ENCODE results near the gene NTMT1.

DNA sequence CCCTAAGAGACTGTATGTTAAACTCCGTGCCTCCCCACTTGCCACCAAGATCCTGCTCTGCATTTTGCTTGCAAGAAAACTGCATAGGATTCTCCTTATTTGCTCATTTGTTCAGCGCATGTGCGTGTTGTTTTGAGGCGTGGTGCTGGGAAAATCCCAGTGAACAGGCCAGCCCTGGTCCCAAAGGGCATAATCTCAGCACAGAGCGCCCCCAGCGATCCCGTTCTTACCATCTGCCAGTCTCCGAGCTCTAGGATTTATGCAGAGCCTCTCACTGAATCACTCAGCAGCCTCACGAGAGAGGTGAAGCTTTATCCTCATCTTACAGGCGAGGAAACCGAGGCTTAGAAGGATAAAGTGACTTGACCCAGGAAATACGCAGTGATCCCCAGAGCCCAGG is 51.0 kb downstream of the NTMT1 start:
- TF ChIP-seq POLR2A (IDR thresholded peaks at IDR 0.05) = no peak
- TF ChIP-seq, protein P1, sequence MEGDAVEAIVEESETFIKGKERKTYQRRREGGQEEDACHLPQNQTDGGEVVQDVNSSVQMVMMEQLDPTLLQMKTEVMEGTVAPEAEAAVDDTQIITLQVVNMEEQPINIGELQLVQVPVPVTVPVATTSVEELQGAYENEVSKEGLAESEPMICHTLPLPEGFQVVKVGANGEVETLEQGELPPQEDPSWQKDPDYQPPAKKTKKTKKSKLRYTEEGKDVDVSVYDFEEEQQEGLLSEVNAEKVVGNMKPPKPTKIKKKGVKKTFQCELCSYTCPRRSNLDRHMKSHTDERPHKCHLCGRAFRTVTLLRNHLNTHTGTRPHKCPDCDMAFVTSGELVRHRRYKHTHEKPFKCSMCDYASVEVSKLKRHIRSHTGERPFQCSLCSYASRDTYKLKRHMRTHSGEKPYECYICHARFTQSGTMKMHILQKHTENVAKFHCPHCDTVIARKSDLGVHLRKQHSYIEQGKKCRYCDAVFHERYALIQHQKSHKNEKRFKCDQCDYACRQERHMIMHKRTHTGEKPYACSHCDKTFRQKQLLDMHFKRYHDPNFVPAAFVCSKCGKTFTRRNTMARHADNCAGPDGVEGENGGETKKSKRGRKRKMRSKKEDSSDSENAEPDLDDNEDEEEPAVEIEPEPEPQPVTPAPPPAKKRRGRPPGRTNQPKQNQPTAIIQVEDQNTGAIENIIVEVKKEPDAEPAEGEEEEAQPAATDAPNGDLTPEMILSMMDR (IDR thresholded peaks at IDR 0.05) = no peak
- TF ChIP-seq EP300 (IDR thresholded peaks at IDR 0.05) = no peak
